ENCODE data around the gene EIF4G1. TPM values are rescaled to one million over a fixed set of nuclear protein-coding genes. Genes with fewer than 3 reads are reported as not detected.

The EIF4G1 gene
- total RNA-seq, 1 experiment from 2014 or later: 178 TPM

DNA sequence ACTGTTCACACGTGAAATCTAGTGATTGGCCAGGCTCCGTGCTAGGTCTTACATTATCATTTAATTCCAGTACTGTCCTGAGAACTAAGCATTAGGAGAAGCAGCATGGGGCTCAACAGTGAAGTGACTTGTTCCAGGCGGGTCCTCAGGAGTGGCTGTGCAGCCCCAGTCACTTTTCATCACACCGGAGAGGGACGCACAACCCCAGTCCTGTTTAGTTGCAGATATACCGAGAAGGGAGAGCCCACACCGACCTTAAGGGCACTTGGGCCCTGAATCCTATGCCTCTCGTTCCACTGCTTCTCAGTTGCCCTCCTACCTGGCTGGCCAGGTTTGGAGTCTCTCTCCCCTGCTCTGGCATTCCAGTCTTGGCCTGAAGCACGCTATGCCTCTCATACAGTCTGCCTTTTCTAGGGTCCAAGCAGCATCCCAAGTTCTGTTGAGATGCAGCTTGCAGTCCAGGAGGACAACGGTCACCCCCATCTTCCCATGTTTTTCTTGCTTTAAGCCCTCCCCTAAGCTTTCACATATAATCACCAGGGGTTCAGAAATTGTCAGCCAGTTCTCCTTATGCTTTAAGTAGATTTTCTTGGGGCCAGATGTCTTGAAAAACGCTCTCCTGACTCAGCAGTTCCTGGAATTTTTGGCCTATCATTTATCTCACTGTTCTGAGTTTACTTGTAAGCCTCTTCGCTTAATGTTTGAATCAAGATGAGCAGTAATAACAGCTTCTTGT lies 33.1 kb downstream of the EIF4G1 start:
- no peak for DNase-seq (ENCODE audit: extremely low read depth, low read depth)

DNA sequence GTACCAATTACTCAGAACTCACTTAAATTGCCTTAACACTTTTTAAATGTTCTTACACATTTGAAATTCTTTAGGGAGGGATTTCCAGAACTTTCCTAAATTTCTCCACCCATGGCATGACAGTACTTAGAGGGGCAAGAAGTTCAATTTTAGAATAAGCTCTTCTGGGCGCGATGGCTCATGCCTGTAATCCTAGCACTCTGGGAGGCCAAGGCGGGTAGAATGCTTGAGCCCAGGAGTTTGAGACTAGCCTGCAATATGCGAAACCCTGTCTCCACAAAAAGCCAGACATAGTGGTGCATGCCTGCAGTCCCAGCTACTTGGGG lies 33.6 kb downstream of the EIF4G1 start:
- DNase-seq (ENCODE audit: extremely low read depth, low read depth): no peak

DNA sequence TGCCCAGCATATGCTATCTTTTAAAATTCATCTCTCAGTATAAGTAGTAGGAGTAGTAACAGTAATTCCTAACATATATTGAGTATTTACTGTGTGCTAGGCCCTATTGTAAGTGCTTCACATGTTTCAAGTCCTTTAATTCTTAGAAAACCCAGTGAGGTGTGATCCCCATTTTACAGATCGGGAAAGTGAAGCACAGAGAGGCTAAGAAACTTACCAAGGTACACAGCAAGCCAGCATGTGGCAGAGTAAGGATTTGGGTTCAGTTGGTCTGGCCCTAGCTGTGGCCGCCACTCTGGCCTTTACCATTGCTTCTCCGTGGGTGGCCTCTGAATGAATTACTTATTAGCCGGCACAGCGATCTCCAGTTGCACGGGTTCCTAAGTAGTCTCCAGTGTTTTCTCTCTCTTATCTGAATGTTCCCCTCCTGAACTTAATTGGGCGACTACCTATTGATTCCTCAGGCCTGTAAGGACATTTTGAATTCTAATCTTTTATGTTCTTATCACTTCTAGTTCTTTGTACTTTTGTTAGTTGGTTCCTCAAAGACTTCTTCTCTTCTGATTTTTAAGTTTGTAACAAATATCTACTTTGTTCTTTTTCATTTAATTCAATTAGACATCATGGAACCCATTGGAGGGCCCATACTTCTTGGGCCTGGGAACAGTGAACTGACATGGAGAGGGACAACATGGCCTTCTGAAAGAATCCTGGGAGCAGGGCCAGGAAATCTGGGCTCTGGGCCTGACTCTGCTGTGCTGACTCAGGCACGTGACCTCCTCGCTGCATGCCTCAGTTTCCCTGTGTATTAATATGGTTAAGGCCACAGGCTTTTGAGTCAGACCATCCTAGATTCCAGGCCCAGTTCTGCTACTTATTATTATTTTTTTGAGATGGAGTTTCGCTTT lies 35.4 kb downstream of the EIF4G1 start:
- DNase-seq (ENCODE audit: extremely low read depth, low read depth): no peak

DNA sequence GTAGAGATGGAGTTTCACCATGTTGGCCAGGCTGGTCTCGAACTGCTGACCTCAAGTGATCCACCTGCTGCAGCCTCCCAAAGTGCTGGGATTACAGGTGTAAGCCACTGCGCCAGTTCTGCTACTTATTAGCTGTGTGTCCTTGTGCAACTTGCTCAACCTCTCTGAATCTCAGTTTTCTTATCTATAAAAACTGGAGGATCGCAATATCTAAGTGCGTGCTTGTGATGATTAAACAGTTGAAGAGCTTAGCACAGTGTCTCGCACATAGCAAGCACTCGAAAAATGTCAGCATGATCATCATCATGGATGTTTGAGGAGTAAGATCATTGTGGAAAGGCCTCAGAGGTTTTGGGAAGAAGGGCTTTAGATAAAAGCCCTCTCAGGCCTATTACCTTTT lies 36.2 kb downstream of the EIF4G1 start:
- no peak for DNase-seq (ENCODE audit: extremely low read depth, low read depth)

DNA sequence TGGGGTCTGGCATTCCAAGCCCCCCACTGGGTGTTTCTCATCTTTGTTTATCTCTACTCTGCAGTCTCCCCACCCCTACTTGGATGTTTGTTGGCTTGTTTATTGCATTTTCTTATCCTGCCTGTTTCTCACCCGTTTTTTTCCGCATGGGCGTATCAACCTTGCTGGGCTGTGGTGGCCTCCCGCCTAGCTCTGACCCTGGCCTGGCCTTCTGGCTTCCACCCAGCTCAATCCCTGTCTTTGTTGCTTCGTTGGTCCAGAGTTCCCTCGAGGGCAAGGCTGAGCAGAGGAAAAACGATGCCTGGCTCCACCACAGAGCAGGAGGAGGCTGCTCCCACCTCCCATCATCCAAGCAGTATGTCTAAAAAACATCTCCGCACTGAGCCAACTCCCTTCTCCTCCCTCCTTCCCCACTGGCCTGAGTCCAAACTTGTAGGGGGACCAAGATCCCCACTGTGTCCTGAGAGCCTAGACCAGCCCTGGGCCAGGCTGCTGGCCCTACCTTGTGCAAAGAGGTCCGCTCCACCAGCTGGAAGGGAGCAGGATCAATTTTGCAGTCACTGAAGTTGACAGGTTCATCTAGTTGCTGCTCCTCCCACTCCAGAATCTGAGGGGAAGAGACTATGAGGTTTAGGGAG lies 37.2 kb downstream of the EIF4G1 start:
- no peak for DNase-seq (ENCODE audit: extremely low read depth, low read depth)

DNA sequence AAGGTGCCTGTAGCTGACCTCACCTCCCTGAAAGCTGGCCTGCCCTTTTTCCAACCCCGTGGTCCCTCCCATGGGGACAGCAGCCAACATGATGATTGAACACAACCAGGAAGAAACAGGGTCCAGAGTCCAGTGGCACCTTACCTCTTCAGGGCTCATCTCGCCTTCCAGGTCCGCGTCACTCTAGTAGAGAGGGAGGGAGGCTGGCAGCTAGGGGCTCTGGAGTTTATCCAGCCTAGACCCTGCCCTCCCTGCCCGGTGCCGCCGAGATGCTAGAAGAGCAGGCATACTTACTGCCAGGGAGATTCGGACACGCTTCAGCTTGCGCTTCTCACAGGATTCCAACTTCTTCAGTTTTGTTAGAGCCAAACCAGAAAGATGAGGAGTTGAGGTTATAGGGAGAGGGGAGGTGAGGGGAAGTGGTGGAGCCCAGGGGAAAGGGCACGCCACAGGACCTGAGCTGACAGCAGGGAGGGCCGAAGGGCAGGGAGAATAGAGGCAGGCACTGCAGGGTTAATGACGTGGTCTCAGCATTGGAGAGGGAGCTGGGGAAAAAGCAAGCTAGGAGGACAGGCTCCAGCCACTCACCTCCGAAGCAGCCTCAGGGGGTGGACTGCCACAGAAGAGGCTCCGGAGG lies 37.9 kb downstream of the EIF4G1 start:
- no peak for DNase-seq (ENCODE audit: extremely low read depth, low read depth)

DNA sequence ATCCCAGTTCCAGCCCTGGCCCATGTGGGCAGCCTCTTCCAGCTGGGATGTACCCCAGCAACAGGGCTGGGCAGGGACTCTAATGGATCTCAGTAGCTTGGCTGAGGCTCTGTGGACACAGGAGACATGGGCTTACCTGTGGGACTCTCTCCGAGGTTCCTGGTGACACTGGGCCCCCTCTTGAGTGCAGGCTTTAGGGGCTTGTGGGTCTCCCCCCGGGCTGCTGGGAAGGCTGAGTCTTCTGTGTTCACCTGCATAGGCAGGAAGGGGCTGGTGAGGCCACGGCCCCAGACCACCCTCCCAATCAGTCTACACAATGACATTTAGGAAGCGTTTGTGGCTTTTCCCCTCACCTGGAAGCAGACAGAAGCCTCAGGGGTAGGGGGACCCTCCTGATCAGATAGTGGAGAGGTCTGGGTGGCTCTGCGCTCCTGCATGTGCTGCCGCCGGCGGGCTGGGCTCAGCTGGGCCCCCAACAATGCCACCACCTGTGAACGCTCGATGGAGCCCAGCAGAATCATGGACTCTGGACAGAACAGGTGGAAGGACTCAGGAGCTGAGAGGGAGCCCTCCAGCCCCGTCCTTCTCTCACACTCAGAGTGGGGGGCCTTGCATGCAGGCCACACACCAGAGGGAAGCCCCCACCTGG lies 38.6 kb downstream of the EIF4G1 start:
- DNase-seq (ENCODE audit: extremely low read depth, low read depth): no peak

DNA sequence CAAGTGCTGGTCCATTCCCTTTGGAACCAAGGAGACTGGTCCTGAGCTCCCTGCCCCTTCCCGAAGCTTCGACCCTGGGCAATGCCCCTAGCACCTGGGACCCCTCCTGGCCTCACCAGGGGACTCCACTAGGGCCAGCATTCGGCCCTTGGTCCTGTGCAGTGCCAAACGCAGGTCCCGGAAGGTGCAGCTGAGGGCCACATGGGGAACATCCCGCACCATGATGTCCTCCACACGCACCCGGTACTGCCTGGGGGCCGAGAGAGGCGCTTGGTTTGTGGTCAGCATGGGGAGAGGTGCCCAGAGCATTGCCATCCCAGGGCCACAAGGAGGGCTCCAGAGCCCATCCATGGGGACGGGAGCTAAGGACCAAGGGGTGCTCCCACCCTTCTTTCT lies 39.1 kb downstream of the EIF4G1 start:
- no peak for DNase-seq (ENCODE audit: extremely low read depth, low read depth)

DNA sequence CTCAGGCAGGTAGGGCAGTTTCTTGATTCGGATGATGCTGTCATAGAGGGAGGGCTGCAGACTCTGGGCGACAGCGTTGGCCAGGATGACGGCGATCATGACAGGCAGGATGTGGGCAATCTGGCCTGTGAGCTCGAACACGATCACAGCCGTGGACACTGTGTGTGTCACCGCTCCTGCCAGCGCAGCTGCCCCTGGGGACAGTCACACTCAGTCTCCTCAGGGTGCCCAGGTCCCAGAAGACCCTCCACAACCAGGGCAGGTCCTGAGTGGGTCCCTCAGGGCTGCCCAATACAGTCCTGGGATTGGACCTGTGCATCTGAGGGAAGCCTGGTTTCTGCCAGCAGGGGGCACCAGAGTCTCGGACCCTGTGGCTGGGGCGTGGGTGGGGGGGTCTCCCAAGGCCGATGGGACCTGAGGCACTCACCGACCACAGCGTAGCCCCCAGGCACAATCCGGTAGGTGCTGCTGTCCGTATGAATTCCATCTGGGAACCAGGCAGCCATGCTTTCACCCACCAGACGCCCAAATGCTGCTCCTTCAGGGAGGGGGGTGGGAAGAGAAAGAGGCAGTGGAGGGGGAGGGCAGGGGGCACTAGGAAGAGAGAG lies 39.8 kb downstream of the EIF4G1 start:
- DNase-seq (ENCODE audit: extremely low read depth, low read depth): no peak

DNA sequence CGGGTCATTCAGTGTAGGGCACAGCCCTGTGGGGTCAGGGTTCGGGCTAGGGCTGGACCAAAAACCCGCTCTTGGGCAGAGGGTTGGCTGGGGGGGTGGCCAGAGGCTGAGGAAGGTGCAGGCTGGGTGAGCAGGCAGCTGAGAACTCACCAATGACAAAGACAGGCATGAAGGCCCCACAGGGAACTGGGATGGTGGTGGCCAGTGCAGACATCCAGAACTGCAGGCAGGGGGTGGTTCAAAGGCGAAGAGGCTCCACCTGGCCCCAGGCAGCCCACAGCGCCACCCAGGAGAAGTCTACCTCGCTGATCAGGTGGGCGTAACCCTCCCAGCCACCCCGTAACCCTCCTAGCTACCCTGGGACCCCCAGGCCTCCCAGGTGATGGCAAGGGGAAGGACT lies 40.3 kb downstream of the EIF4G1 start:
- no peak for DNase-seq (ENCODE audit: extremely low read depth, low read depth)

DNA sequence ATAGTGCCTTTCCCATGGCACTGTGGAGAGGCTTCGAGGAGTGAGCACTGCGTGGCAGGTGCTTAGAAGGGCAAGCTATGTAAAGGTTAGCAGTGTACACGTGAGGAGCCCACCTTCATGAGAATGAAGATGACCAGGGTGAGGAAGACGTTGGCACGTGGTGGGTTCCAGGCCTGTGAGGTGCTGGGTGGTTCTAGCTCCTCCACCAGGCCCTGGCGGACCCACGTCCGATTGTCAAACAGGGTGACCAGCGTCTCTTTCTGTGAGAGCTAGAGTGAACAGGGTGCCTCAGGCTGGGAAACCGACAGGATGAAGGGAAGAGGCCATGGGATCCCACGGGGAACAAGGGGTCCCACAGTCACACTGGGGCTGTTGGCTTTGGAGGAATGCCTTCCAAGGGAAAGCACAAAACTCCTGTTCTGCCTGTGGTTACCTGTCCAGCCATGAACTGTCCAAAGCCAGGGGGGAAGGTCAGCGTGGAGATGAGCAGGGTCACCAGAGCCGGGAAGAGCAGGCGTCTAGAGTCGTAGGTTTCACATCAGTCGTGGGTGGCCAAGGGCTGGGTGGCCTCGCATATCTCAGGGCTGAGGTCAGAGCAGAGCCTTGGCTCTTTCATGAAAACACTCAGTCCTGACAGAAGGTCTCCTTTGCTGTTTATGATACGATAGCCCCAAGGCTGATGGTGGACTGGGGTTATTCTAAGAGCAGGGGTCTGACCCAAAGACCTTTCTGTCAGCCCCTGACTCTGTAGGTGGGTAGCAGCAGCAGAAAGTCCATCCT lies 41.0 kb downstream of the EIF4G1 start:
- no peak for DNase-seq (ENCODE audit: extremely low read depth, low read depth)

DNA sequence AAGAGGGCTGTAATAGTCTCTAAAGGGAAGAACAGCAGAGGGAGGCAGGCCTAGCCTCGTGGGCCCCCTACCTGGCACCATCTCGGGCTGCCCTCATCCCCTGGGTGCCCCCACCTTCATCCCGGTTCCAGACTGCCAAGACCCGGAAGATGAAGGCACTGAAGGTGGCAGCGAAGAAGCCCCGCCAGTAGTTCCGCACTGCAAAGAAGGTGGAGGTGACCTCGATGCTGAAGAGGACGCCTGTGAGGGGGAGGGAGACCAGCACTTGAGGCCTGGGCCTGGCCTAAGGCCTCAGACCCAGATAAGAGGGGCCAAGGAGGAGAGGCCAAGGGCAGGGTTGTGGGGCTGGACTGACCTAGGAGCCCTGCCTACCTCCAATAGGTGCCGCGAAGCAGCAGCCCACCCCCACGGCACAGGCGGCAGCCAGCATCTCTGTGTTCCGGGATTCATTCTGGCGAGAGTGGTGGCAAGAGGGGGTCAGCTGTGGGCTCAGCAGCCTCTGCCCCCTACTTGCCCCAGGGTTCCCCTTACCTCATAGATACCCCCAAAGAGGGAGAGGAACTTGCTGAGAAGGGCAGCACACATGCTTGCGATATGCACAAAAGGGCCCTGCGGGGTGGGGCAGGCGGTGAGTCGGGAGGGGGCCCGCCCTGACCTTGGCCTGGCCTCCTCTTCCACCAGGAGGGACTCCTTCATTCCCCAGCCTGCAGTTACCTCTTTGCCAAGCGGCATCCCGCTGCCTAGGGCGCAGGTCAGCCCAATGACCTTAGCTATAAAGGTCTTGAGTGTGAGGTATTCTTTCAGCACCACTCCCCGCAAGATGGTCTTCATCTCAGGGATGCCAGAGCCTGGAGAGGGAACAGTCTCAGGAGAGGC lies 43.1 kb downstream of the EIF4G1 start:
- no peak for DNase-seq (ENCODE audit: extremely low read depth, low read depth)

DNA sequence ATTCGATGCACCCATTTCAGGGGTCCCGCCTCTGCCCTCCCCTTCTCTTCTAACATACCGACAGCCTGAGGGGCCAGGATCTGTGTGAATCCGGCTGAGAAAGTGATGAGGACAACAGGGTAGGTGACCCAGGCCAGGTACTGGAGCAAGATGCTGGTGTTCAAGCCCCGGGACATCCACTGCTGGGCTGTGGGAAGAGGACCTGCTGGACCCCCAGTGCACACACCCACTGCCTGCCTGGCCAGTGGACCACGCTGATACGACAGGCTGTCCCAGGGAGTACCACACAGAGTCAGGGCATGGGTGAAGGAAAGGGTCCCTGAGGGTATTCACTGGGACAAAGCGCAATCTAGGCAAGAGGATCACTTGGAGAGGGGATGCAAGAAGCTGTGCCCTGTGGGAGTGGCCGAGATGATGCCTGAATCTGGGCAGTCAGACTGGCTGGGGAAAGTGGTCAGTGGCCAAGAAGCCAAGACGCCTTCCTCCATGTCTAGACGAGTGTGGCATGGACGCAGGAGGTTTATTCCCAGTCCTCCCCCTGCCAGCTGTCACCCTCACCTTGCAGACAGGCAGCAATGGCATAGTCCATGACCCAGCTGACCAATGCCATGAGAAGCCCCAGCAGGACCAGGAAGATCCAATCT lies 43.8 kb downstream of the EIF4G1 start:
- no peak for DNase-seq (ENCODE audit: extremely low read depth, low read depth)

DNA sequence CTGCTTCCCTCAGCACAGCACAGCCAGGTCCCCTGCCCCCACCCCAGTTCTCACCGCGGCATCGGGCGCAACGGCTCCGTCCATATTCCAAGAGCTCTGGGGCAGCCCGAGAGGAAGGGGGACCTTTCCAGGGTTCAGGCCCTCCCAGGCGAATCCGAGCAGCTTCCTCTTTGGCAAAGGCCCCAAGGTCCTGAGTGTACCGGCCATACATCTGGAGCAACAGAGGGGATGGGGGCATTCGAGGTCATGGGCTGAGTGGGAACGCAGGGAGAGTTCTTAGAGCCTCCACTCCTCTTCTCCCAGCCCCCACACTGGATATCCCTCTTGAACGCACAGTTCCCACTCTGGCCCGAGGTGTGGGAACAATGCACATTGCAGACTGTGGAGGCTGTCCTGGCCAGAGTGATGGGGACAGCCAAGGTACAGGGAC lies 44.5 kb downstream of the EIF4G1 start:
- DNase-seq (ENCODE audit: extremely low read depth, low read depth): no peak

DNA sequence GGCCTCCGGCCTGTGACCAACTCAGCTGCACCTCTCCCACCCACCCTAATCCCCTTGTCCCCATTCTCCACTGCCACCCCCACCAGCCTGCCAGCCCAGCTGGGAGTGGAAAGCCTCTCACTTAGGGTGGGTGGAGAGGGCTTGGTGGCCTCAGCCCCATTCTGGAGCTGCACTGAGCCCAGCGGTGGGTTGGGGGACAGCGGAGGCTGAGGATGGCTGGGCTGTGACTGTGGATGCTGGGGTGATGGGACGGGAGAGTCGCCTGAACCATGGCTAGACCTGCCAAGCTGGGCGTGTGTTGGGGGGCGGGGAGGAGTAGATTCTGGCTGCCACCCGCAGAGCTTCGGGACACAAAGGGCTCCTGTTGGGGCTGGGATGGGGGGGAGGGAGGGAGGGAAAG lies 45.2 kb downstream of the EIF4G1 start:
- DNase-seq (ENCODE audit: extremely low read depth, low read depth): no peak

DNA sequence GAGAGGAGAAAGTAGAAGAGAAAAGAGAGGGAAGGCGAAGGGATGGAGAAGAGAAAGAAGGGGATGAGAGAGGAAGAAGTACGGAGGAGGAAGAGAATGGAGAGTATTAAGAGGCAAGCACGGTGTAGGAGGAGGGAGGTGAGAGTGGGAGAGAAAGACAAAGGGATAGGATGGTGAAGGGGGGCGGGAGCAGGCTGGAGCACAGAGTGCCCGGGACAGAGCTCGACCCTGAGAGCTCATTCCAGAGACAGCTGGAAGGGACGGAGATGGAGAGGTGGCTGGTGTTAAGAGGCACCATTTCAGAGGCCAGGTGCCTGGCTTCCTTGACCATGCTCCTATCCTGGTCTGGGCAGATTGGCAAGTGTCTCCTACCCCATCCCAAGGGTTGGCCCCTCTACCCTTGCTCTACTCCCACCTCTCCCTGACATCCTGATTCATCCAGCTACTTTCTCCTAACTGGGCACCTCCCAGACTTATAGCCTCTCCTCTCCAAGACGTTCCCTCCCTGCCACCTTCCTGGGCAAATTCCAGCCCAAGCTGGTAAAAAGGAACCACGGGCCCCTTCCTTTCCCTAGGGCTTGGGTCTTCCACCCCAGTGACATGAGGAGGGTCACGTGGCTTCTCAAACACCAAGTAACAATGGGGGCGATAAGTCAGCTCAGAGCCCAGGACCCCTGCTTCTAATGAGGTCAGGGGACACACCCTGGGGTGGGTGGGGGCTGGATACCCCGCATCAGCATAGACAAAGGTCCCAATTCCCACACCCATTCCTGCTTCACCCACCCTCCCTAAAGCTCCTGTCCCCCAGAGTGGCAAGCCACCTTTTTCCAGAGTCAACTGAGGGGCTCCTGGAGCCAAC lies 45.9 kb downstream of the EIF4G1 start:
- DNase-seq (ENCODE audit: extremely low read depth, low read depth): no peak

DNA sequence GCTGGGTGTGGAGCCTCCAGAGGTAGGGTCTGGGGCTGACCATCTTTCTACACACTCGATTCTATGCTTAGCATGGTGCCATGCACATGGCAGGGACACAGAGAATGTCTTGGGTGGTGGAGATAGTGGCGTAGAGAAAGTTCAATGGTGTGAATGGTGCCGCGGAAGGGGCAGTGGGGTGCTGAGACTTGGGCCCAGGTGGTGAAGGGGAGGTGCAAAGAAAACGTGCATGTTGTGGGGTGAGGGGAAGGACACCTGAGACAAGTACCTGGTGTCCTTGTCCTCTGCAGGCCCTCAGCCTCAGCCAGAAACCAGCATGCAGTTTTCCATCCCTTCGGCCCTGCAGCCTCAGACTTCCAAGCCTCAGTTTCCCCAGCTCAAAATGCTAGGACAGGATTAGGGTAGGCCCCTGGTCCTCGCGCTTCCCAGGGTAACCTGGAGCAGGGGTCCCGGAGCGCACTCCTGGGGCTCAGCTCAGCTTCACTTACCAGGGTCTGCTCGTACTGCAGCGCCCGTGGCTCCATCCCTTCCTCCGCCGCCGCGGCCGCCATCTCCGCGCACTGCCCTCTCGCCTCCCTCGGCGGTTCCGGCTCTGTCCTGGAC lies 46.6 kb downstream of the EIF4G1 start:
- DNase-seq (ENCODE audit: extremely low read depth, low read depth): no peak
